GM19351 (cell line): ENCODE measurements around the gene BICD1.
"Not testable (repeated sequence)": the region's sequence is repeated elsewhere in the genome, so short reads cannot be mapped to it uniquely, and the experiment has no call there.

ENCODE experiments used
- ATAC-seq: cut with Tn5 transposase; IDR thresholded peaks from one replicate; pipeline ENCODE4 v1.9.1; 2021; ENCODE audit warnings: mild to moderate bottlenecking, moderate library complexity; ENCODE audit not compliant: unreplicated experiment

The BICD1 gene

GRCh38 chr12:32181498-32182175, 75.0 kb downstream of the BICD1 start:
- no peak for ATAC-seq

- no peak for ATAC-seq
Measured at GRCh38 chr12:32183650-32184049, 77.0 kb downstream of the BICD1 start.

- ATAC-seq: not testable (repeated sequence)
Measured at GRCh38 chr12:32187127-32187526, 80.5 kb downstream of the BICD1 start.

- no peak for ATAC-seq
Measured at GRCh38 chr12:32191445-32191844, 84.8 kb downstream of the BICD1 start.

- ATAC-seq: no peak
Measured at GRCh38 chr12:32196250-32197198, 89.9 kb downstream of the BICD1 start.

- ATAC-seq: no peak
Measured at GRCh38 chr12:32197421-32197820, 90.8 kb downstream of the BICD1 start.

GRCh38 chr12:32198555-32198954, 91.9 kb downstream of the BICD1 start:
- no peak for ATAC-seq

GRCh38 chr12:32201096-32201495, 94.4 kb downstream of the BICD1 start:
- ATAC-seq: no peak

GRCh38 chr12:32201976-32202375, 95.3 kb downstream of the BICD1 start:
- no peak for ATAC-seq

- no peak for ATAC-seq
Measured at GRCh38 chr12:32205731-32206130, 99.1 kb downstream of the BICD1 start.

- ATAC-seq: no peak
Measured at GRCh38 chr12:32208355-32208754, 101.7 kb downstream of the BICD1 start.

- ATAC-seq: no peak
Measured at GRCh38 chr12:32211066-32211899, 104.6 kb downstream of the BICD1 start.

- no peak for ATAC-seq
Measured at GRCh38 chr12:32211900-32212156, 105.2 kb downstream of the BICD1 start.

GRCh38 chr12:32214723-32215122, 108.1 kb downstream of the BICD1 start:
- ATAC-seq: no peak

- ATAC-seq: no peak
Measured at GRCh38 chr12:32217354-32218310, 111.0 kb downstream of the BICD1 start.

GRCh38 chr12:32223941-32224340, 117.3 kb downstream of the BICD1 start:
- no peak for ATAC-seq

- no peak for ATAC-seq
Measured at GRCh38 chr12:32226768-32227167, 120.1 kb downstream of the BICD1 start.

- no peak for ATAC-seq
Measured at GRCh38 chr12:32229971-32230612, 123.4 kb downstream of the BICD1 start.

- ATAC-seq: no peak
Measured at GRCh38 chr12:32230613-32230993, 124.0 kb downstream of the BICD1 start.

- ATAC-seq: not testable (repeated sequence)
Measured at GRCh38 chr12:32231361-32231760, 124.7 kb downstream of the BICD1 start.
